ENCODE results near the gene TRIOBP.
A peak's percentile ranks its signal among the peaks of the same experiment; 100 is the strongest.

Gene TRIOBP

GRCh38 chr22:37732699-37733607 is 36.1 kb downstream of the TRIOBP start:
- ATAC-seq (ENCODE audit: low read depth) (no peak), DNase-seq (ENCODE audit: low spot score) (no peak)
- H3K27ac ChIP-seq (ENCODE audit: poor library complexity, severe bottlenecking), result no peak overlapping the region
- H3K27me3 ChIP-seq (ENCODE audit: insufficient read depth, poor library complexity, severe bottlenecking), result no peaks in the 10 kb centered on the region
- H3K4me1 ChIP-seq (ENCODE audit: insufficient read depth, poor library complexity, severe bottlenecking), result no peaks in the 10 kb centered on the region
- H3K36me3 ChIP-seq (ENCODE audit: low read depth), result no peaks in the 10 kb centered on the region
- no peak for TF ChIP-seq CTCF (IDR thresholded peaks at IDR 0.05; ENCODE audit: poor library complexity, severe bottlenecking)
- H3K4me3 ChIP-seq (ENCODE audit: severe bottlenecking), result no peak overlapping the region
- no peaks in the 10 kb centered on the region for H3K9me3 ChIP-seq (ENCODE audit: severe bottlenecking)

- H3K36me3 ChIP-seq (ENCODE audit: low read depth), result no peaks in the 10 kb centered on the region
- H3K27me3 ChIP-seq (ENCODE audit: insufficient read depth, poor library complexity, severe bottlenecking), result no peaks in the 10 kb centered on the region
- DNase-seq (ENCODE audit: low spot score) (no peak), ATAC-seq (ENCODE audit: low read depth) (no peak)
- no peak for TF ChIP-seq CTCF (IDR thresholded peaks at IDR 0.05; ENCODE audit: poor library complexity, severe bottlenecking)
- H3K27ac ChIP-seq (ENCODE audit: poor library complexity, severe bottlenecking), result no peak overlapping the region
- H3K9me3 ChIP-seq (ENCODE audit: severe bottlenecking), result no peaks in the 10 kb centered on the region
- H3K4me1 ChIP-seq (ENCODE audit: insufficient read depth, poor library complexity, severe bottlenecking), result no peaks in the 10 kb centered on the region
- no peak overlapping the region for H3K4me3 ChIP-seq (ENCODE audit: severe bottlenecking)
Observed at GRCh38 chr22:37733625-37734401, 37.0 kb downstream of the TRIOBP start.

GRCh38 chr22:37734402-37734700 is 37.5 kb downstream of the TRIOBP start:
- no peak for DNase-seq (ENCODE audit: low spot score)
- H3K27ac ChIP-seq (ENCODE audit: poor library complexity, severe bottlenecking), result no peak overlapping the region
- H3K9me3 ChIP-seq (ENCODE audit: severe bottlenecking), result no peaks in the 10 kb centered on the region
- TF ChIP-seq CTCF (IDR thresholded peaks at IDR 0.05; ENCODE audit: poor library complexity, severe bottlenecking), result no peak
- H3K4me3 ChIP-seq (ENCODE audit: severe bottlenecking), result no peak overlapping the region
- H3K4me1 ChIP-seq (ENCODE audit: insufficient read depth, poor library complexity, severe bottlenecking), result no peaks in the 10 kb centered on the region
- no peaks in the 10 kb centered on the region for H3K27me3 ChIP-seq (ENCODE audit: insufficient read depth, poor library complexity, severe bottlenecking)
- no peaks in the 10 kb centered on the region for H3K36me3 ChIP-seq (ENCODE audit: low read depth)
- ATAC-seq (ENCODE audit: low read depth), result no peak

GRCh38 chr22:37734964-37735451 is 38.2 kb downstream of the TRIOBP start:
- no peak overlapping the region for H3K4me3 ChIP-seq (ENCODE audit: severe bottlenecking)
- no peak for DNase-seq (ENCODE audit: low spot score)
- ATAC-seq (ENCODE audit: low read depth), result 0 out of 3 replicates have a peak, but pooled peaks have one; percentile 6
- H3K9me3 ChIP-seq (ENCODE audit: severe bottlenecking), result no peaks in the 10 kb centered on the region
- H3K4me1 ChIP-seq (ENCODE audit: insufficient read depth, poor library complexity, severe bottlenecking), result no peaks in the 10 kb centered on the region
- H3K27ac ChIP-seq (ENCODE audit: poor library complexity, severe bottlenecking), result no peak overlapping the region
- no peaks in the 10 kb centered on the region for H3K36me3 ChIP-seq (ENCODE audit: low read depth)
- TF ChIP-seq CTCF (IDR thresholded peaks at IDR 0.05; ENCODE audit: poor library complexity, severe bottlenecking), result peak; percentile 20
- no peaks in the 10 kb centered on the region for H3K27me3 ChIP-seq (ENCODE audit: insufficient read depth, poor library complexity, severe bottlenecking)

Measured in RWPE2 (cell line).